Parathyroid adenoma (tissue), 2 donors: ENCODE measurements around the gene VWCE.
"Not testable (repeated sequence)": the region's sequence is repeated elsewhere in the genome, so short reads cannot be mapped to it uniquely, and the experiment has no call there.

ENCODE experiments used
- H2AFZ ChIP-seq: fragments of 300-600 bp; sonication (generic); one replicate; pipeline ENCODE4 v1.7.0; 2017; ENCODE audit warnings: antibody characterized with exemption, mild to moderate bottlenecking
- H3K27ac ChIP-seq: fragments of 300-600 bp; sonication (generic); one replicate; pipeline ENCODE4 v1.7.0; 2017
- H3K27me3 ChIP-seq: fragments of 300-600 bp; sonication (generic); one replicate; pipeline ENCODE4 v1.7.0; 2017; ENCODE audit warnings: low read length; ENCODE audit not compliant: control insufficient read depth, insufficient read depth
- H3K36me3 ChIP-seq: fragments of 300-600 bp; sonication (generic); one replicate; pipeline ENCODE4 v1.7.0; 2017; ENCODE audit warnings: low read length; ENCODE audit not compliant: control insufficient read depth, insufficient read depth
- H3K4me1 ChIP-seq: fragments of 300-600 bp; sonication (generic); one replicate; pipeline ENCODE4 v1.7.0; 2017; ENCODE audit warnings: control low read depth
- H3K4me2 ChIP-seq: fragments of 300-600 bp; sonication (generic); one replicate; pipeline ENCODE4 v1.7.0; 2017; ENCODE audit warnings: low read length
- H3K4me3 ChIP-seq: fragments of 300-600 bp; sonication (generic); one replicate; pipeline ENCODE4 v1.7.0; 2017; ENCODE audit warnings: low read depth, low read length
- H3K79me2 ChIP-seq: fragments of 300-600 bp; sonication (generic); one replicate; pipeline ENCODE4 v1.7.0; 2017; ENCODE audit warnings: control low read depth
- H3K9ac ChIP-seq: fragments of 300-600 bp; sonication (generic); one replicate; pipeline ENCODE4 v1.7.0; 2017; ENCODE audit warnings: mild to moderate bottlenecking
- H3K9me3 ChIP-seq: fragments of 300-600 bp; sonication (generic); one replicate; pipeline ENCODE4 v1.7.0; 2017; ENCODE audit warnings: low read length; ENCODE audit not compliant: control insufficient read depth
- donor health status: primary hyperparathyroidism.

The VWCE gene

DNA sequence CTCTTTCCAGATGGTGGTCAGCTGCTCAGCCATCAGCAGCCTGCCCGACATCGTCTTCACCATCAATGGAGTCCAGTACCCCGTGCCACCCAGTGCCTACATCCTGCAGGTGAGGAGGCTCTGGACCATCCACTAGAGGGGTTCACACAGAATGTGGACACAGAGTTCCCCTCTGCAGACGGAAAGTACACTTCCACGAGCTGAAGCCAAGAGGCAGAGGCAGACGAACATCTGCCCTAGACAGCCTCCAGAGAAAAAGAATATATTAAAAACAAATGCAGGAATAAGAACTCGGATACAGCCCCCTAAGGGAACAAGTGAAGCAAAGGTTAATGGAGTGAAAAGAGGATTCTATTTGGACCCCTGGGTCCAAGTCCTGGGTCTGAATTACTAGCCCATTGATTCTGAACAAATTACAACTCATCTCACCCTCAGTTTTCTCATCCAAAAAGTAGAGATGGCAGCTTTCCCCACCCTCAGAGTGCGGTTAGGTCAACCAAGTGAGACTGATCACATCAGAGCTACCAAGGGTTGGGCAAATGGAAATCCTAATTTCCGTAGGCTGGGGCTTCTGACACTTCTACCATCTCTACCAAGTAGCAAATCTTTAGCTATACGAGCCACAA, 83.7 kb downstream of the VWCE start:
- H3K36me3 ChIP-seq, H3K4me2 ChIP-seq, H3K27me3 ChIP-seq, H3K4me3 ChIP-seq, H3K9ac ChIP-seq, H2AFZ ChIP-seq, H3K4me1 ChIP-seq, H3K9me3 ChIP-seq, H3K27ac ChIP-seq, H3K79me2 ChIP-seq: not testable (repeated sequence)

DNA sequence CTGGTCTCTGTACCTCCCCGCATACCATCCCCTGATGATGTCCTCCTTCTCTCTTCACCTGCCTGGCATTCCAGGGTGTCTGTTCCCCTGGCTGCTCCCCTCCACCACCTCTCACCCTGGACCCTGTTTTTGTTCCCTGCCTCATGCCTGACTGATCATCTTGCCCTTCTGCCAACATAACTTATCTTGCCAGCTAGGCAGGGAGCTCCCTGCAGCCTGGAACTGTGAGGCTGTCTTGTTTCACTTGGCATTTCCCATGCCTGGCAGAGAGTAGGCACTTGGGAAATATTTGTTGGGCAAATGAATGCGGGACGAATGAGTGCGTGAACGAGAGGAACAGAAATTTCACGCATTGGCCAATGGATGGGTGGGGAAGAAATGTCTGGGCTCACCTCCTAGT, 84.5 kb downstream of the VWCE start:
- H3K27ac ChIP-seq, H3K4me2 ChIP-seq, H3K36me3 ChIP-seq, H3K79me2 ChIP-seq, H3K4me3 ChIP-seq, H3K27me3 ChIP-seq, H3K9ac ChIP-seq, H3K4me1 ChIP-seq, H2AFZ ChIP-seq, H3K9me3 ChIP-seq: not testable (repeated sequence)
